Stimulated activated naive CD4-positive, alpha-beta T cell (primary cell): ENCODE measurements around the gene ANO9.
"Not testable (repeated sequence)": the region's sequence is repeated elsewhere in the genome, so short reads cannot be mapped to it uniquely, and the experiment has no call there.

Experiments
- DNase-seq, 6 experiments: peaks; one replicate each; lab custom pipeline; 2025; lab: John Stamatoyannopoulos, UW

Gene ANO9

DNA sequence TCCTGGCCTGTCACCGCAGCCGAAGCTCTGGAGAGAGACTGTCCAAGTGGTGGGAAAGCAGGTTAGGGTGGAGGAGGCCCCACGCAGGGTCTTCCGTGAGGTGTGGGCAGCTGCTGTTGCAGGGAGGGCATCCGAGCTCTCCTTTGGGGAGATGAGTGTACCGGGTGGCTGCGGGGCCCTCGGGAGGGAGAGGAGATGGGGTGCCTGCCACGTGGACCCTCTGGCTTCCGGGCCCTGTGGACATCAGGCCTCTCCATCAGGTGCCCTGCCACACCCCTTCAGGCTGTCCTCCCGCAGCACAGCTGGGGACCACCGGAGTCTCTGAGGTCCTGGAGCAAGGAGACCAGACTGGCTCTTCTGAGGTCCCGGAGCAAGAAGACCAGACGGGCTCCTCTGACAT lies 9.9 kb upstream of the ANO9 start:
- no peak for DNase-seq

GRCh38 chr11:450809-451451 lies 9.1 kb upstream of the ANO9 start:
- DNase-seq, result peak; percentile 69 to 85 (median 78)

- DNase-seq, result peak; percentile 85 to 91 (median 90)
Observed at GRCh38 chr11:449889-450808, 8.3 kb upstream of the ANO9 start, which contains the start of gene PTDSS2. Gene PTDSS2, plus strand, starts transcription at chr11:450279. Its CDS starts 177 bp downstream, at chr11:450456.

DNA sequence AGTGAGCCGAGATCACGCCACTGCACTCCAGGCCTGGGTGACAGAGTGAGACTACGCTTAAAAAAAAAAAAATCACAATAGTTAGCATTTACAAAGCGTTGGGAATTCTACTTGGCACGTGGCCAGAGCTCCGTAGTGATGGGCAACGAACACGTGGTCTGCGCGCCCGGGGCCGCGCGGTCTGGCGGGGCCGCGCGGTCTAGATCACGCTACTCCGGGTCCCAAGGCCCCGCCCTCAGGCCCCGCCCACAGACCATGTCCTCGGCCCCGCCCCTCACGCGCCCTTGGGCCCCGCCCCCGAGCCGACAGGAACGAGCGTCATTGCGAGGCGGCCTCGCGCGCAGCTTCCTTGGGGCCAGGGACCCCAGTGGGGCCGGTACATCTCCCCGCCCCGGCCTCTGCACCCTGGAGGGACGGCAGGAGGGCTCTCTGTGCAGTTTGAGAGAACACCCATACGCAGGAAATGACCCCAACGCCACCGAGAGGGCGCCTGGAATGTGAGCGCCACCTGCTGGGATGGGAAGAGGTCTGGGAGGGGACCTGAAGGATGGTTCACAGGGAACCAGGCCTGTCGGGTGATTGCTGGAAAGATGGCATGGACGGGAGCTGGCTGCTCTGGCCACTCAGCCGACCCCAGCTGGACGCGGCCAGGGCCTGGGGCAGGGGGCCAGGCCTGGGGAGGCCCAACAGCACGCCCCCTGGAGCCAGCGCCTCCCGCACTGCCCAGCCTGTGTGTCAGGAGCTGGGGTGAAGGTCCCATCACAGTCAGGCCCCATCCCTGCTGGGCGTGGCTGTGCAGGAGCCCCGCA lies 6.3 kb upstream of the ANO9 start:
- DNase-seq, result peak; percentile 85 to 95 (median 93)

- DNase-seq, result no peak
Observed at GRCh38 chr11:446891-447290, 5.1 kb upstream of the ANO9 start.

DNA sequence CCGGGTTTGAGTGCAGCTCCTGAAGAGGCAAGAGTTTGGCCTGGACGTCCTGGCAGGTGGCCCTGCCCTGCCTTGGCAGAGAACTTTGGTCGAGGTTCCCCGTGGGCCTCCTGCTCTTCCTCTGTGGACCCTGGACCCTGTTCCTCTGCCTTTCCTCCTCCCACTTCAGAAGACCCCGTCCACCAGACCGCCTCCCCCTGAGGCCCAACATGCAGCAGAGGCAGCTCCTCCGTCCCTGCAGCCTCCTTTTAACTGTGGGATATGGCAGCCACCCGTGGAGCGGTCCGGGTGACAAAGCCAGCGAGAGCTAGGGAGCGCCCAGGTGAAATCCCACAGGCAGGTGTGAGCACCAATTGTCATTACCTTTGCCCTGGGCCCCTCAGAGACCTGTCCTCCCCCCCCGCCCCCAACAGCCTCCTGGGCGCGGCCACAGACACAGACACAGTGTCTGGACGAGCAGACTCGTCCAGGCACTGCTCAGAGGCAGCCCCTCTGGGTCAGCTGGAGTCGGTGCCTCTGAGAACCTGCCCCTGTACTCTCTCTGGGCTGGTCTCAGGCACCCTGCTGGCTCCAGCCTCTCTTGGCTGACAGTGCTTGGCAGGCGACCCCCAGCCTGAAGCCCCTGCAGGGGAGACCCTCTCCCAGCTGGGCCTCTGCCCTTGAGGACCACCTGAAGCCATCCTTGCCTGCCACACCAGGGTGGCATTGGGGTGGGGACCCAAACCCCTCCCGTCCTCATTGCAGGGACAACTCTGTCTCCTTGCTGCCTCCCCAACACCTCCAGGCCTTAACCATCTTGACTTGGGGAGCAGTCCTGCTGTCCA lies 4.2 kb upstream of the ANO9 start:
- no peak for DNase-seq

DNA sequence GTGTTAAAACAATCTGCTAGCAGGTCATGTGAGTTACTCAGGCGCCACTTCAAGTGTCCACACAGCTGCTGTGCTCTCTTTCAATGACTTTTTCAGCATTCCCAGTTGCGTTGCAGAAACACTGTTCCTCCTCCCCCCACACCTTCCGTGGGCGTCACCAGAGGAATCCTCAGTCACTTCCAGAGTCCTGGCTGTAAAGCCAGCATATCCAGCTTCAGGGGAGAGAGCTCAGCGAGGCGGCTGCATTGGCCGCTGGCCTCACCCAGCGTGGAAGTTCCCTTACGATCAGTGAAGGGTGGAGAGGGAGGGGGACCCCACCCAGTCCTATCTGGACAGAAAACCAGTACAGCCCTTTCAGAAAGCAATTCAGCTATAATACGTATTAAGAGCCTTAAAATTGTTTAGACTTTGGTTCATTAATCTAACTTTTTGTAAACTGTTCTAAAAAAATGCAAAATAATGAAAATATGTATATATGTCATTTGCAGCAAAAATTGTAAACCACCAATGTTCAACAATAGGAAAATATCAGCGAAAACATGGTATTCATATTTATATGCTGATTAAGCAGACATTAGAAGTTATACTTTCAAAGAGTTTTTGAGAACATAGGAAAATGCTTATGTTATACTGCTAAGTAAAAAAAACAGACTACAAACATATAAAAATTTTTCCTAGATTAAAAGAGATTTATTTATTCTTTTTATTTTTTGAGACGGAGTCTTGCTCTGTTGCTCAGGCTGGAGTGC lies 2.8 kb upstream of the ANO9 start:
- DNase-seq, result no peak

- DNase-seq, result no peak
Observed at GRCh38 chr11:443542-444199, 1.9 kb upstream of the ANO9 start.

DNA sequence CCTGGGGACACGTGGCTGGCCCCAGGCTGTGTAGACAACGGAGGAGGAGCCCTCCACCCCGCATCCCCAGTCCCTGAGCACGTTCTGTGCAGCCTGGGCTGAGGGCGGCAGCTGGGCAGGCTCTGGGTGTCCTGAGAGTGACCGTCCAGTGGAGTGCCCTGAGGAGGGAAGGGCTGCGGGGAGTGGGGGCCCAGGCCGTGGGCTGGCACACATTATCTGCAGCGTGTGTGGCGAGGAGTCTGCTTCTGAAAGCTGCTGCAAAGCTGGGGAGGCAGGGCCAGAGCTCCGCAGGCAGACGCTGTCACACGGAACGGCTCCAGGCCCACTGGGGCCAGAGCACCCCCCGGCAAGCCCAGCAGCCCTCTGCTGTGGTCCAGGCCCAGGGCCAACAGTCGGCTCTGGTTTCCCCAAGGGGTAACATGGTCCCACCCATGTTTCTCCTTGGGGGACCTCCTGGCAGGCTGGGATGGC lies 835 bp upstream of the ANO9 start:
- no peak for DNase-seq

- no peak for DNase-seq
Observed at GRCh38 chr11:441043-441417, 781 bp downstream of the ANO9 start.

DNA sequence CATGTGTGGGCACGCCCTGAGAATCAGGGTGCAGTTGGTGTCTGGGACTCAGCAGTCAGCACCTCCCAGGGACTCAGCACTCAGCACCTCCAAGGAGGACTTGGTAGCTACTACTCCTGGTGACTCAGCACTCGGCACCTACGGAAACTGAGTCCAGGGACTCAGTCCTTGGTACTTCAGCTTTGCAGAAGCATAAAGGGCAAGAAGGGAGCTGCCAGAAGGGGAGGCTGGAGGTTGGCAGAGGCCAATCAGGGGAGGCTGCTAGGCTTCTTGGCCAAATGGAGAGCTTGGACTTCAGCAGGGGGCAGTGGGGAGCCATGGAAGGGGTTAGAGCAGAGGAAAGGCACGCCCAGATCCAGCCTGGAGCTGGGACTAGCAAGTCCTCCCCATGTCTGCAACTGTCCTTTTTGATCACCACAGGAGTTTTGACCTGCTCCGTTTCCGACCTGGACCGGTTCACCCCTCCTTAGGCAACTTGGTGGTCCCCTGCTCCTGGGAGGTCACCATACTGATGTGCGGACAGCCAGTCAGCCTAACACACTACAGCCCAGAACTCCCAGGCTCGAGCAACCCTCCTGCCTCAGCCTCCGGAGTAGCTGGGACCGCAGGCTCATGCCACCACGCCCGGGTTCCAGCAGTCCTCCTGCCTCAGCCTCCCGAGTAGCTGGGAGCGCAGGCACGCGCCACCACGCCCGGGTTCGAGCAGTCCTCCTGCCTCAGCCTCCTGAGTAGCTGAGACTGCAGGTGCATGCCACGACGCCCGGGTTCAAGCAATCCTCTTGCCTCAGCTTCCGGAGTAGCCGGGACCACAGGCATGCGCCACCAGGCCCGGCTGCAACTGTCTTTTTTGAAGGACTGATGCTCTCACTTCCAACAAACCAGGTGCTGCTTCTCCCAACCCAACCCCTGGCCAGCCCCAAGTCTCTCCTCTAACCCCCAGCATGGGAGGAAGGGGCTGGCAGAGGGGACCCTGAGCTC lies 1.5 kb downstream of the ANO9 start:
- DNase-seq, result no peak

DNA sequence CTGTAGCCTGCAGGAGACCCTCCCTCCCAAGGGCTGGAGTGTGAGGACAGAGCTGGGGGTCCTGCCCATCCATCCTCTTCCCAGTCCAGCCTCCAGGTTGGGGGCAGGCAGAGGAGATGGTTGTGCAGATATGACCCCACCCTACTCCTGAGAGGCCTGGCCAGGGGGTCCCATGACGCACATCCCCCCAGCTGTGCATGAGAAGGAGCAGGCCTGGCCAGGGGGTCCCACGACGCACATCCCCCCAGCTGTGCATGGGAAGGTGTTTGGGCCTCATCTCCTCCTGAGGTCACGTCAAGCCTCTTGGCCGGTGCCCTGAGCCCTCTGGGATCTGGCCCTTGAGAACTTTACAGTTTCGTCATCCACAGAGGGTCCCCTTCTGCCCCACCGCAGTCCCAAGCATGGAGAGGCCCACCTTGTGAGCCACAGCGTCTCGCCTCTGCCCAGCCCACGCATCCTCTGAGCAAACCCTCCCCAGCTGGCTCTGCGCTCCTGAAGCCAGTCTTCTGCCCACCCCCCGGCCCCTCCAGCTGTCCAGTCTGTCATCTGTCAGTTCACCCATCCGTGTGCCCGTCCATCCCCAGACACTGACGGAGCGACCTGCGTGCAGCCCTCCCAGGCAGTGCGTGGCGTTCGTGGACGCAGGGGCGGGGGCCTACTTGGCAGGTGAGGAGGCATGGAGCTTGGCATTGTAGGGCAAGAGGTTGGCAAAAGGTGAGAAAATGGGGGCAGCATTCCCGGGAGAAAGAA lies 2.3 kb downstream of the ANO9 start:
- no peak for DNase-seq

DNA sequence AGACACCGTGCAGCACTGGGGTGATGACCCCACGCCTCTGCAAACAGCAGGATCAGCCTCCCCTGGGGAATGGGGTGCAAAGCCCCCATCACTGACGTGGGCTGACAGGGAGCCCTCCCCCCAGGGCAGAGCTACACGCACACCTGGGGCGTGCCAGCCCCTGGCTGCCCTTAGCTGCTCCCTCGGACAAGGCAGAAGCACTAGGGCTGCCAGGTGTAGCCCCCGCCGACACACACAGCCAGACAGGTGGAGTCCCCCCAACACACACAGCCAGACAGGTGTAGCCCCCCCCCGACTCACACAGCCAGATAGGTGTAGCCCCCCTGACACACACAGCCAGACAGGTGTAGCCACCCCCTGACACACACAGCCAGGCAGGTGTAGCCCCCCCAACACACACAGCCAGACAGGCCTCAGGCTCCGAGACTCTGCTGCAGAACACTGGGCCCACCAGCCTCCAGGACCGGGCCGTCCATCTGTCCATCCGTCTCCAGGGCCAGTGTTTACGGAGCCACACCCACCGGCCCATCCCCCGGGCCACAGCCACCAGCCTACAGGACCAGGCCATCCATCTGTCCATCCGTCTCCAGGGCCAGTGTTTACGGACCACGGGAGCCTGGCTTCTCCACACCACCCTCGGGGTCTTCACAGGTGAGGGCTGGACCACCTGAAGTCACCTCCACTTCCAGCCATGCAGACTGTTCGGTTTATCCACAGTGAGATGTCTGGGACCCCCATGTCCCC lies 3.5 kb downstream of the ANO9 start:
- DNase-seq, result no peak

DNA sequence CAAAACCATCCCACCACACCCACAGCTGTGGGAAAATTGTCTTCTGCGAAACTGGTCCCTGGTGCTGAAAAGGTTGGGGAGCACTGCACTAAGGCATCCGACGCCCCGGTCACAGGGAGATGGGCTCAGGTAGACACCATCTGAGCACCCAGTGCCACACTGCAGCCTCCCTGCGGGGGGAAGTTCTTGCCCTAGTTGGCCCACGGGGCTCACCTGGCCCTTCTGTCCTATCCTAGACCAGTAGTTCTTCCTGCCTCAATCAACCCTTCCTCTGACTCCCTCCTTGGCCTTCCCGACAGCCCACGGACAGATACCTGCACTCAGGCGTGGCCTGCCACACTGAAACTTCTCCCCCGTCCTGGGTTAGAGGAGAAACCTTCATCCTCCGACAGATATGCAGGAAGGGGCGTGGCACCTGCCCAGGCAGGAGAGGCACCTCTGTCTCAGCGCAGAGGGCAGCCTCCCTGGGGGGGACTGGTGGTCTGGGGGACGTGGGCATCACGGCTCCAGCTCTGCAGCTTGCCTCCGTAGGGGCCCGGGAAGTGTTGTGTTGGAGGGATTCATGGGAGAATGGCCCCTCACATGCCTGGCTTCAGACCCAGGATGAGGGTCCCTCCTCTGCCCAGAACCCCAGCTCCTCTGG lies 4.5 kb downstream of the ANO9 start:
- no peak for DNase-seq

- DNase-seq, result not testable (repeated sequence)
Observed at GRCh38 chr11:434999-435740, 6.6 kb downstream of the ANO9 start.

- no peak for DNase-seq
Observed at GRCh38 chr11:434496-434895, 7.3 kb downstream of the ANO9 start.
